GM12891 (cell line): ENCODE measurements around the gene EPB41L3.

Source experiments
- DNase-seq: peaks from one replicate; pipeline ENCODE4 v3.0.0; 2011; ENCODE audit warnings: low spot score; ENCODE audit not compliant: insufficient read length
- FAIRE-seq: peaks from 2 replicates; lab custom pipeline; 2011; peaks lifted over from hg19 to GRCh38; lab: Jason Lieb, UNC
- PAX5 ChIP-seq: IDR thresholded peaks from 2 replicates; pipeline ENCODE4 v1.6.1; 2011; ENCODE audit warnings: low read length, moderate library complexity, mild to moderate bottlenecking; ENCODE audit not compliant: insufficient read depth, severe bottlenecking
- POLR2A ChIP-seq: IDR thresholded peaks from 2 replicates; pipeline ENCODE4 v1.6.1; 2011; ENCODE audit warnings: low read depth, low read length, control low read depth
- POLR2AphosphoS5 ChIP-seq: IDR thresholded peaks from 2 replicates; pipeline ENCODE4 v1.6.1; 2011; ENCODE audit warnings: low read depth, low read length, control low read depth
- POU2F2 ChIP-seq: IDR thresholded peaks from 2 replicates; pipeline ENCODE4 v1.6.1; 2011; ENCODE audit warnings: low read depth, mild to moderate bottlenecking, control low read depth, low read length, moderate library complexity
- SPI1 ChIP-seq: IDR thresholded peaks from 2 replicates; pipeline ENCODE4 v1.6.1; 2011; ENCODE audit warnings: low read depth, low read length, control low read depth
- TAF1 ChIP-seq: IDR thresholded peaks from 2 replicates; pipeline ENCODE4 v1.6.1; 2011; ENCODE audit warnings: low read depth, low read length, control low read depth

The EPB41L3 gene

DNA sequence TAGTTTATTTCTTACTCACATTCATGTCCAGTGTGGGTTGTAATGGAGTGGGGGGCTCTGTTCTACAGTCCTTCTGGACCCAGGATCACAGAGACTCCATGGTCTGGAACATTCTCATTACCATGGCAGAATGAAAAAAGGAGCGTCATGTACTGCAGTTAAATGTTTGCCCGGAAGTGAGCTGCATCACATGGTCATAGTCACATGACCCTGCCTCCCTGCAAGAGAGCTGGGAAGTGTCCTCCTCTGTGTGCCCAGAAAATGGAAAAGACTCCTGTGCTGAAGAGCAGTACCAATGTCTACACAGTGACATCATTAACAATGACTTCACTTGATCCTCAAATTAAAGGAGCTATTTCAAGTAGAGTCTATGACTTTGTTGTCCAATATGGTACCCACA, 174.3 kb downstream of the EPB41L3 start:
- no peak for FAIRE-seq
- TF ChIP-seq SPI1: no peak
- no peak for TF ChIP-seq POU2F2
- TF ChIP-seq TAF1: no peak
- no peak for TF ChIP-seq PAX5
- TF ChIP-seq POLR2AphosphoS5: no peak
- no peak for TF ChIP-seq POLR2A
- no peak for DNase-seq

DNA sequence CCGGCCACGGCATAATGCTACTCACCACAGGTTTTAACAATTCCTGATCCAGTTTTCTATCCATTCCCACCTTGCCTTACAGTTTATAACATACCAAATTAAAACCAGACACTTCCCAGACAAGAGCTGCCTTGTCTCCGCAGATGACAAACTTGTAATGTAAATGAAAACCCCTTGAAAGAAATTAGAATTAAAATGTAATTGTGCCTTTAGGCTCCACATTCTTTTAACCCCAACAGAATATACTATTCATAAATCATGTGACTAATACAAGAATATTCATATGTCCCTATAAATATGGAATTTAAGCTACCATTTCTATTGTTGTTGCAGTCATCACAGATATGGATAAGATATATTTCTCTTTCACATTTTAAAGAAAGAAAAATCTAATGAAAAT, 178.4 kb downstream of the EPB41L3 start:
- FAIRE-seq (no peak), DNase-seq (no peak)
- no peak for TF ChIP-seq SPI1

DNA sequence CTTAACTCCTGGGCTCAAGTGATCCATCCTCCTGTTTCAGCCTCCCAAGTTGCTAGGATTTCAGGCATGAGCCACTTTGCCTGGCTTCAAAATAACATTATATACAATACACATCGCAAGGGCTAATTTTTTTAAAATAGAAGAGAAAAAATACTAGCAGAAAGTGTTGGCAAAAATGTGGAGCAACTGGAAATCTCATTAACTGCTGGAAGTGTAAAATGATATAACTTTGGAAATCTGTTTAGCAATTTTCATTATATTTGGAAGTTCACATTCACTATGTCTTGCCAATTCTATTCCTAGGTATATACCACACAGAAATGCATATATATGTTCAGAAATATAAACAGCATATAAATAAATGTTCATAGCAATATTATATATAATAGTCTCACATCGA, 193.2 kb downstream of the EPB41L3 start:
- TF ChIP-seq POLR2AphosphoS5: no peak
- TF ChIP-seq POU2F2: no peak
- no peak for TF ChIP-seq SPI1
- TF ChIP-seq TAF1: no peak
- no peak for TF ChIP-seq POLR2A
- TF ChIP-seq PAX5: no peak
- FAIRE-seq (no peak), DNase-seq (no peak)
